UCSD-AML1 (cell line): ENCODE results near the gene WDR18.

Experiments used
- DNase-seq: peaks from one replicate; lab custom pipeline; 2025; ENCODE audit not compliant: unreplicated experiment; lab: John Stamatoyannopoulos, UW

Gene WDR18

GRCh38 chr19:1041272-1041834 lies 57.2 kb downstream of the WDR18 start:
- no peak for DNase-seq

GRCh38 chr19:1041835-1042685 lies 57.9 kb downstream of the WDR18 start:
- DNase-seq = no peak

GRCh38 chr19:1042689-1043511 lies 58.8 kb downstream of the WDR18 start:
- no peak for DNase-seq
